Activated naive CD4-positive, alpha-beta T cell treated with anti-CD3 and anti-CD28 coated beads, Interleukin-2, amount 50 U/mL, for 72 hours (primary cell): ENCODE measurements around the gene VSX1. TPM values are rescaled to one million over a fixed set of nuclear protein-coding genes. Genes with fewer than 3 reads are reported as not detected.

ENCODE experiments used
- ATAC-seq, 2 donors: fragments of 150-1000 bp; cut with Tn5 transposase; 2 replicates each; pipeline ENCODE4 v1.10.0; 2021; ENCODE audit warnings: mild to moderate bottlenecking in 2 of 2, moderate library complexity in 2 of 2
- DNase-seq, 2 donors: peaks; one replicate each; pipeline ENCODE4 v3.0.0; 2021 to 2022; ENCODE audit warnings: low spot score in 2 of 2
- H3K27ac Mint-ChIP-seq, 2 donors: one replicate each; pipeline ENCODE4 v1.8.0; 2022; ENCODE audit warnings: mild to moderate bottlenecking in 2 of 2, mixed read lengths in 2 of 2
- H3K36me3 Mint-ChIP-seq, 2 donors: one replicate each; pipeline ENCODE4 v1.8.0; 2022; ENCODE audit warnings: mixed read lengths in 2 of 2
- H3K9me3 Mint-ChIP-seq, 2 donors: one replicate each; pipeline ENCODE4 v1.8.0; 2022; ENCODE audit warnings: mixed read lengths in 2 of 2
- total RNA-seq, 2 donors: library from RNA; stranded (reverse); gene quantifications; one replicate each; pipeline ENCODE4 v1.2.3, GENCODE V29; 2022

The VSX1 gene
- total RNA-seq, 2 donors from 2014 or later, result not detected

DNA sequence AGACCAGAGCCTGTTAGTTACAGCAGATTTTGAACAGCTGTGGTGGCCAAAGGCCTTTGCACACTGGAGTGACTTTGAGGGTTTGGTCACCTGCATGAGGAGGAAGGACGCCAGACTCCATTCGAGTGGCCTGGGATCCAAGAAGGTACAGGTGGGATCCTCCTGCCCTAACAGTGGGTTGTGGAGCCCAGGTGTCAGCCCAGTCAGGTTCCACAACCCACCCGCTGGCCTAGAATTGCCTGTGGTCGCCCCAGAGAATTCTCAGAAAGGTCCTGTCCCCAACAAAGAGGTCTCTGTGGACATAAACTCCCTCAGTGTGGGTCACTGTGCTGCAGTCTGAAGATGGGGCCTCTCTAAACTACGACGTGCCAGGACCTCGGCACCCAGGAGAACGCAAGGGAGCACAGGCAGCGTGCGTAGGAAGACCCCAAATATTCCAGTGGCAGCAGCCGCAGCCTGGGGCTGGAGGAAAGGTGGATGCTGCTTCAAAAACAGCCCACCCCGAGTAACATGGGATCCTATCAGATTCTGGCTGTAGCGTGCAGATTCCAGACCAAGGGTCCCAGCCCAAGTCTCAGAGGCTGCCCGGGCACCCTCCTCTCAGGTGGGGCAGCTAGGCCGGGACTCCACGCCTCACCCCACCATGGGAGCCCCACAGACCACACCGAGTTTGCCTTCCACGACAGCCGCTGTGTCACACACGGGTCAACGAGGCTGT is 40.0 kb downstream of the VSX1 start:
- ATAC-seq (no peak), DNase-seq (no peak)
- Mint-ChIP-seq H3K36me3 (no peaks in the 10 kb centered on the region), H3K27ac (peak overlapping the region in 1 of 2 donors; percentile 86), H3K9me3 (no peaks in the 10 kb centered on the region)

DNA sequence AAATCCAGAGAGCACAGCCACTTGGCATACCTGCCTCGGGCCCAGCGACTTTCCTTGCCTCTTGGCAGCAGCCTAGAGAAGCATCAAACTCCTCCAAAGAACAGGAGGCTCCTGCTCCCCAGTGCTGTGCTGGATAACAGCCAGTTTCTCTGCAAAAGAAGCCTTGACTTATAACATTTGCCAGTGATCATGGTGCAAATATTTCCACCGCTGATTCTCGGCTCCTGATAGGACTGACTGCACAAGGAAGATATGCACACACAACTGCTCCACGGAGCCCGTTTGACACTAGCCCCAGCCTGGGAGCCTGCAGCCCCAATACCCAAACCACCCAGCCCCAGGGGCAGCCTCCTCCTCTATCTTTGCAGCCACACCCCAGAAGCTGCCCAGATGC is 41.5 kb downstream of the VSX1 start:
- DNase-seq (no peak), ATAC-seq (no peak)
- no peaks in the 10 kb centered on the region for H3K36me3 Mint-ChIP-seq
- peak overlapping the region in 1 of 2 donors; percentile 60 for H3K27ac Mint-ChIP-seq
- no peaks in the 10 kb centered on the region for H3K9me3 Mint-ChIP-seq

DNA sequence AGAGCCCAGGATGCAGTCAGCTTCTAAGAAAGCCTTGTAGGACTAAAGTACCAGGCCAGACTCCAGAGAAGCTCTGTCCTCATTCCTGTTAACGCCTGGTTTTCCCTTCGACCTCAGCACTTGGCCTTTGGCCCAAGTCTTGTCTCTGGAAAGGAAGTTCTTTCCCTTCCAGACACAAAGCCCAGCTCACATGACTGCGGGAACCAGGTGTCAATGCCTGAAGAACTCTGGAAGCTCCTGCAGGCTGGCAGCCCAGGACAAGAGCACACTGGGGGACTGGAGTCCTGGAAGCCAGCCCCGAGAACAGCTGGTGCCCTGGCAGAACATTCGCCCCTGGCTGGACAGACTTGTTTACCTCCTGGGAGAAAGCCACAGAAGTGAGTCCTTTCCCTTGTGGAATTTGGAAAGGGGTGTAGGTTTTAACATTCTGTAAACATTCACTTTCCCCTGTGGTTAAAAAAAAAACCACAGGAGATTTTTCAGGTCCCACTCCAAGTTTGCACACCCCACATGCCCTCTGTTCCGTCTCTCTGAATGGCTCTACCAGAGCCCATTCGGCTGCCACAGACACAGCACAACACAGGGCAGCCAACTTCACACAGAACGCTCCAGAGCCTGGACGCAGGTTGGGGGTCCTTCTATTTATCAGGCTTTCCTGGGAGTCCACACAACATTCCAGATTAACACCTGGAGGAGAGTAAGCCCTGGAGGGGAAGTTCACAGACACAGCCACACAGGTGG is 42.1 kb downstream of the VSX1 start:
- Mint-ChIP-seq H3K9me3 (no peaks in the 10 kb centered on the region), H3K27ac (peak overlapping the region in 1 of 2 donors; percentile 60), H3K36me3 (no peaks in the 10 kb centered on the region)
- DNase-seq (no peak), ATAC-seq (no peak)

DNA sequence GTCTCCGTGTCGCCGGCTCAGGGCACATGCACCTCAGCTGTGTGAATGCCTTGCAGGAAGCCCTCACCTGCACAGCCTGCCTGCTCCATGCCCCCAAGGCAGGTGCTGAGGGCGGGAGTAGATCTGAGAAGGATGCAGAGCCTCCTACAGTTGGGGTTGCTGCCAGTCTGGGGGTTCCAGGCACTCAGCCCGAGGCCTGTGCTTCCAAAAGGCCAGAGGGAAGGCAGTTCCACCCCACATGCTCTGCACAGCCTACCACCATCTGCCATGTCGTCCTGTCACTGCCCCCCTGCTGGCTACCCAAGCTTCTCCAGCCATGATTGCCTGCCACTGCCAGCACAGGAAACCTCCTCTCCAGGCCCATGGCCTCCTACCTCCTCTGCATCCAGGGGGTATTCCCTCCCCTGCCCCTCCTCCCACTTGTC is 43.3 kb downstream of the VSX1 start:
- H3K9me3 Mint-ChIP-seq, result no peaks in the 10 kb centered on the region
- H3K27ac Mint-ChIP-seq, result peak overlapping the region in 1 of 2 donors; percentile 79
- H3K36me3 Mint-ChIP-seq, result no peaks in the 10 kb centered on the region
- DNase-seq (no peak), ATAC-seq (no peak)

DNA sequence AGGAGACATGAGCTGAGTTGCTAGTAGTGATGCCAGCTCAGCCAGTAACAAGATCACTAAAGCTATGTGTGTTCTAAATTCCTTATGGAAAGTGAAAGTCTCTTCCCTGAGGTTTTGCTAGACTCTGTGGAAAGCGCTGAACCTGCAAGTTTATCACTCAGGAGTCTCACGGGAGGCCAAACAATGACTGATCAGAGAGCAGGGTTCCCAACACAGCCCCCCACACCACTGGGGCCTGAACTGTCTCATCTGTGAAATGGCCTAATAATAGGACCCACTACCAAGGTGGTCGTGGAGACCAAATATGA is 43.9 kb downstream of the VSX1 start:
- Mint-ChIP-seq H3K27ac (peak overlapping the region; percentile 29 to 79), H3K9me3 (no peaks in the 10 kb centered on the region), H3K36me3 (no peaks in the 10 kb centered on the region)
- DNase-seq, result no peak
- peak in 1 of 2 donors; percentile 13 for ATAC-seq

DNA sequence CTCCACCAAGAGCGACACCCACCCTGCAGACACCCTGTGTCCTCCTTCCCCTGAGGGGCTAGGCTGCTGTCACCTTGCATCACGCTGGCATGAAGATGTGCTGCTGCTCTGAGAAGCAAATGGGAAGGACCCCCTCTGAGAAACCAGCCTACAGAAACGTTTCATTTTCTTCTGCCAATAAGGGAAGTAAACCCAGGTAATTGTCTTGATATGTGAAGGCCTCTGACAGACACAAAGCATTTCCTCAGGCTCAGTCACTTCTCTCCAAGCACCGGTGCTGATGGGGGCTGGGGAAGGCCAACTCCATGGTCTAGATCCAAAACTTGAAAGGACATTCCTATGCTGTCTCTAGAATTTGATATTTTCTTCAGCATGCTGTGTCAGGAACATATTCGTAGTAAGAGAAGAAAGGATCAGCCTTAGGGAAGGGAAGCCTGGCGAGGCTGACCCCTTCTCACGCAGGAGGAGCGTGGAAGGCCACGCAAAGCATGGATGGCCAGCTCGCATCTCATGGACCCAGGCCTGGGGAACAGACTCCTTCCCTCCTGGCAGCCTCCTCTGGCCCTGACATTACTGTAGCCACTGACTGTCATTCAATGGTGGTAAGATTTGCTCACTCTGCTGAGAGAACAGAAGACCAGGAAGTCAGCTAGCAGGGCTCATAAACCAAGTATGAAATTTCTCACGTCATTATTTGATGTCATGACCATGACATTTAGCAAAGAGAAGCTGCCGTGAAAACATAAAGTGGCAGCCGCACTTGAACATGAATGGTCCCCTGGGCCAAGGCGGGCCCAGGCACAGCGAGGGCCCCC is 44.4 kb downstream of the VSX1 start:
- Mint-ChIP-seq H3K9me3 (no peaks in the 10 kb centered on the region), H3K27ac (peak overlapping the region; percentile 60 to 79), H3K36me3 (no peaks in the 10 kb centered on the region)
- no peak for DNase-seq
- ATAC-seq, result peak; percentile 41 to 47

DNA sequence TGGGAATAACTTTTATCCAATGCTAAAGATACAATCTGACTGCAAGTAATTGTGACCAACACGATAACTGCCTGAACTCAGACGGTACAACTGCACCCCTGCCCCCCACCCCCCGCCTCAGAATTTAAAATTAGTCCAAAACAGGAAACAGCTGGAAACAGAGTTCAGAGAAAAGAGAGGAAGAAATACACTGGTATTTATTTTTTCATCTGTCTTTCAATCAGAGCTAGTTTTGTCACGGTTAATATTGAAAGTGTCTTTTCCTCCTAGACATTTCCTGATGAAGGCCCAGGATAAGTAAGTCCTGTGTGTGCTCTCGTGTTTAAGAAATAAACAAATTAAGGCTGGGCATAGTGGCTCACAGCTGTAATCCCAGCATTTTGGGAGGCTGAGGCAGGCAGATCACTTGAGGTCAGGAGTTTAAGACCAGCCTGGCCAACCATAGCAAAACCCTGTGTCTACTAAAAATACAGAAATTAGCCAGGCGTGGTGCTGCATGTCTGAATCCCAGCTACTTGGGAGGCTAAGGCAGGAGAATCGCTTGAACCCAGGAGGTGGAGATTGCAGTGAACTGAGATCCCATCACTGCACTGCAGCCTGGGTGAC is 45.5 kb downstream of the VSX1 start:
- Mint-ChIP-seq H3K36me3 (no peaks in the 10 kb centered on the region), H3K9me3 (no peaks in the 10 kb centered on the region), H3K27ac (peak overlapping the region; percentile 35 to 79)
- DNase-seq, result no peak
- no peak for ATAC-seq

DNA sequence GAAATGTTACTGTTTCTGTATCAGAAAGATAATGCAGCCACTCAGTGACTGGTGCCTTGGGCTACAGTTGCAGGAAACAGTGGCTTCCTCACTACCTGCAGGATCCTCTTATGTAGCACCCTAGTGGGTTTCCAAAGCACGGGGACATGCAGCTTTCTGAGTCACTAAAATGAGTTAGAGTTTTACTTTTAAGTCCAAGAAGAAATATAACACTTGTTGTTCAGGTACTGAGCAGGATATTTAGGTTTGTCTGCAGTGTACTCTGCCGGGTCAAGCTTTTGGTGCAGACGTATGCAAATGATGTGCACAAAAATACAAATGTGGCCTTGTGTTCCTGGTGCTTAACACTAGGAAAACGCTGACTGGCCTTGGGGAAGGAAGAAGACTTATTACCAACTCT is 46.0 kb downstream of the VSX1 start:
- Mint-ChIP-seq H3K9me3 (no peaks in the 10 kb centered on the region), H3K27ac (peak overlapping the region; percentile 35 to 55), H3K36me3 (no peaks in the 10 kb centered on the region)
- DNase-seq, result no peak
- ATAC-seq, result peak; percentile 75 to 76

DNA sequence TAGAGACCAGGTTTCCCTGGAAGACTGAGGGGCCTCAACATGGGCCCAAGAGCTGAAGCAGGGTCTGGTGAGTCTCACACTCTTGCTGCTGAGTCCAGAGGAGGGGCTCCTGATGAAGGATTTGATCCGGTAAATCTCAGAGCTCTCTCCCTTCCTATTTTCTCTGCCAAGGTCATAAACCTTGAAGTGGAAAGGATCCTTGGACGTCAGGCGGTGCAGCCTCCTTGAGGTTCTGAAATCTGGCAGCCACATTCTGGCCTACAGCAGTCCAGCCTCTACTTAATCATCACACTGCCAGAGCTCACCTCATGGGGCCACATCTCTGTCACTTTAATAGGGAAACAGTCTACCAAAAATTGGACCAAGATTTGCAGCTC is 48.0 kb downstream of the VSX1 start:
- ATAC-seq, result no peak
- Mint-ChIP-seq H3K27ac (no peak overlapping the region), H3K9me3 (no peaks in the 10 kb centered on the region), H3K36me3 (no peaks in the 10 kb centered on the region)
- no peak for DNase-seq

DNA sequence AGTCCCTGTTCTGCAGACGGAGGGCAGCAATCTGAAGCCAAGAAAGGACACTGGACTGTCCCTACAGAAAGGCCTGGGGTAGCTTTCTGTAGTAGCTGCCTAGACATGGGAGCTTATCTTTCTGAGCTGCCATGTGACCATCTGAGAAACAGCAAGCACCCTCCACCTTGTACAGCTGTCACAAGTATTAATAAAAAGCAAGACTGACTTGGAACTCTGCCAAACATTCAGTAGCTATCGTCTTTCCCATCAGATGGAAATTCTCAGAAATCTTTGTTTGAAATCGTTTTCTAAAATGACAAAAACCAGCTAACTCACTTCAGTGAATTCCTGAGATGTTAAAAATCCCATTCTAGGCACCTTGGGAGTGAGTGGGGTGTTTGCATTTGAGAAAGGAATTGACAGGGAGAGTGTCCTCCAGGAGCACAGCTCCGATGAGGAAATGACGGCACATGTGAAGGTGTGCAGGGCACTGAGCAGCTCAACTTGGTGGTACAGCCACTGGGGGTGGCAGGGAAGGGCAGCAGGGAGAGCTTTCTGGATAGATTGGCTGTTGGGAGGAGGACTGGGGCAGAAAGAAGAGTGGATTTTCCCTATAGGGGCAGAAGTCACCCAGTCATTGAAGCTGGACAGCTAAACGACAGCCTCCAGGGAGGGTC is 48.5 kb downstream of the VSX1 start:
- Mint-ChIP-seq H3K27ac (no peak overlapping the region), H3K9me3 (no peaks in the 10 kb centered on the region), H3K36me3 (no peaks in the 10 kb centered on the region)
- ATAC-seq (no peak), DNase-seq (no peak)

DNA sequence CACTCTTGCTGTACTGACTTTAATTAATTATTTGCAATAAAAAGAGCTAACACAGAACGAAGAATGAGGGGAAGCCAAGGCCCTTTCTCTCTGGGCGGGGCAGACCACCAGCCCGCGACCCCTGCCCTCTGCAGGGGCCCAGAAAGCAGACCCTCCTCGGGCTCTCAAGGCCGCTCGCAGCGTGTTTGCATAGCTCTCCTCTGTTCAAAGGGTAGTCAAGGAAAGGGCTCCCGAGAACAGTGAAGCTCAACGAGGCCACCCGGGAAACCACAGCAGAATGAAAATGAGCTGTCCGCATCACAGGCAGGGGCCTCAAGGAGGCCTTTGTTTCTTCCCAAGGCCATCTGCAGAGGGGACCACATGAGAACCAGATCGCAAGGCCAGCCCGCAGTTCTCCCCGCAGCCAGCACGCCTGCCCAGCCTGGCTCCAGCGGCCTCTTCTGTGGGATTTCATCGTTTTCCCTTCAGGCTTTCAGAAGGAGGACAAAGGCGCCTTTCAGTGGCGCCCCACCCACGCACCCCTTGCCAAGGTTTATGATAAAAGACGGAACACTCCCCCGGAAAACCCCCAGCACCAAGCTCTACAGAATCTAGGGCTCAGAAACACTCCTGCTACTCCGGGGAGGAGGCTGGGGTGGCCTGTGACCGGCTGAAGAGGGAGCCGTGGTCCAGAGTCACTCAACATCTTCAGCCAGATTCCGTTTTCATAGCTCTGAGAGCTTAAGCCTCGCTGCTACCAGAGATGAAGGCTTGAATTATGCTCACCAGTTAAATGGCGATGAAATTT is 49.3 kb downstream of the VSX1 start:
- no peaks in the 10 kb centered on the region for H3K9me3 Mint-ChIP-seq
- ATAC-seq (no peak), DNase-seq (no peak)
- H3K36me3 Mint-ChIP-seq, result no peaks in the 10 kb centered on the region
- no peak overlapping the region for H3K27ac Mint-ChIP-seq

DNA sequence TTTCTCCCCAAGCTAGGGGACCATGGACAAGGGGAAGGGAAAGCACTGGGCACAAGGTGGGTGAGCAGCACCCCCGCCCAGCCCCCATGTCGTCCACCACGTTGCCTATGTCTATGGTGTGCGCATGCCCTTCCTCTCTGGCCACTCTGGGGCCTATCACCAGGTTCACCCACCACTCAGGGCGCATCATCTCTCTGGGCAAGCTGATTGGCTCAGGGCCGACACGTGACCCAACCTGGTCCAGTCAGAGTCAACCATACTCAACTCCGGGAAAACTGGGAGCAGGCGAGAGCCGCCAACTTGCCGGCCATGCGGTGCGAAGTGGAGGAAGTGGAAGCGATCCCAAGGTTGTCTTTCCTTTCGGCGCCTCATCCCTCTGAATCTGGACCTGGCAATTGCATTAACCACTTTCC is 49.9 kb downstream of the VSX1 start:
- H3K27ac Mint-ChIP-seq, result no peak overlapping the region
- H3K36me3 Mint-ChIP-seq, result no peaks in the 10 kb centered on the region
- DNase-seq (no peak), ATAC-seq (no peak)
- H3K9me3 Mint-ChIP-seq, result no peaks in the 10 kb centered on the region

DNA sequence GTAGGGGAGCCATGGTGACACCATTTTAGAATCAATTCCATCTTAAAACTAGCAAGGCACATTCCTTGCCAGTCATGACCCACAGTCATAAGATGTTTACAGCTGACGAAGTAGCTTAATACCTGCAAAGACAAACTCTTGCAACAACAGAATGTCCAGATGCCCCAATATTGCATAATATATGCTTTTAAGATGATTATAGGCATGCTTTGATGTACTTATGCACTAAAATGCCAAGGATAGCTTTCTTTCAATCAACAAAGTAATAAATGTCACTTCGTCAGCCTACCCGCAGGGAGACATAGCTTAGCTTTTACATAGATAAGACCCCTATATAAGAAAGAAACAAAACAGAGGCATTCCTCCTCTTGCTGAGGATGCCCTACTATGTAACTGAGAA is 50.7 kb downstream of the VSX1 start:
- Mint-ChIP-seq H3K9me3 (no peaks in the 10 kb centered on the region), H3K27ac (no peak overlapping the region), H3K36me3 (no peaks in the 10 kb centered on the region)
- no peak for ATAC-seq
- no peak for DNase-seq

DNA sequence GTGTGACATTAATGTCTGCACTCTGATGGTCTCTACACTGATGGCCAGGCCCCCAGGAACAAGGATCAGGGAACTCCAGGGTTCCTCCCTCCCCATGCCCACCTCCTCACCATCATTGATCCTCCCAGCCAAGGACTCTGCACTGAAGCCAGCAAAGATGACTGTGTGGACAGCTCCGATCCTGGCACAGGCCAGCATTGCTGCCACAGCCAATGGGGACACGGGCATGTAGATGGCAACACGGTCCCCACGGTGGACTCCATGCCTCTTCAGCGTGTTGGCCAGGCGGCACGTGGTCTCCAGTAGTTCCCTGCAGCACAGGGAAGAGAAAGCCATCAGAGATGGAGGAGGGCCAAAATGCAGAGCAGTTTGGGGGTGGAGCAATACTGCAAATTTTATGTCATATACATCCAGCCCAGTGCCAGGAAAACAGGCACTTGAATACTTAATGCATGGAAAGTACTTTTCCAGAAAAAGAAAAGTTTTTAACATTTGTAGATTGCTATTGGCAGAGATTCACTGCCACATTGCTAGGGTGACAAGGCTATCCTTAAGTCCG is 51.2 kb downstream of the VSX1 start:
- no peaks in the 10 kb centered on the region for H3K9me3 Mint-ChIP-seq
- DNase-seq (no peak), ATAC-seq (no peak)
- no peaks in the 10 kb centered on the region for H3K36me3 Mint-ChIP-seq
- no peak overlapping the region for H3K27ac Mint-ChIP-seq

DNA sequence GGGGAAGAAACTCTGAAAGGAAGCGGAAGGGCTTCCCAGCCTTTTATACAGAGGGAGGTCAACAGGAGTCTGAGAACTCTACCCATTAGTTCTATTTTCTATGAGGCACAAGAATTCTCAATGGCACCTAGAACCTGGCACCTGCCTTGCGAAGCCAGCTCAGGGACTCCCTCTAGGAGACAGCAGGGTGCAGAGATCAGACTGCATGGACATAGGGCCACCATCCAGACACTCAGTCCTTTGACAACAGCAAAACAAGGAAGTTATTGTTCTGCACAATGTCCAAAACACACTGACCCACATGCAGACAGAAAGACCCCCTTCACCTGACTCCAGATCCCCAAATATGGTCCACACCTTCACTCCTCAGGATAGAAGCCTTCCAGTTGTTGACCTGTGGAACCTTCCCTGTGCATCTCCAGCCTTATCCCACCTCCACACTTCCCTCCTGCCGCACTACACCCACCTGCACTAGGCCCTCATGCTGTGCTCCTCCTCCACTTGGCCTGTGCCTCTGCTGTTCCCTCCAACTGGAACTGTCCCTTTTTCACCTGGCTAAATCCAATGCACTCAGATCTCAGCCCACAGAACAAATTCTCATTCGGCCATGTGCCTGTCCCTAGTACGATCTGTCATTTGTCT is 51.8 kb downstream of the VSX1 start:
- H3K9me3 Mint-ChIP-seq, result no peaks in the 10 kb centered on the region
- no peaks in the 10 kb centered on the region for H3K36me3 Mint-ChIP-seq
- DNase-seq (no peak), ATAC-seq (no peak)
- no peak overlapping the region for H3K27ac Mint-ChIP-seq
